GM21367 (cell line): ENCODE results near the gene MAML1.
A peak's percentile ranks its signal among the peaks of the same experiment; 100 is the strongest.
"Not testable (repeated sequence)": the region's sequence is repeated elsewhere in the genome, so short reads cannot be mapped to it uniquely, and the experiment has no call there.

ENCODE experiments used
- ATAC-seq: cut with Tn5 transposase; IDR thresholded peaks from one replicate; pipeline ENCODE4 v1.9.1; 2021; ENCODE audit not compliant: unreplicated experiment

Gene MAML1

GRCh38 chr5:179732918-179733771, 523 bp downstream of the MAML1 start:
- peak; percentile 13 for ATAC-seq

GRCh38 chr5:179733772-179734126, 1.1 kb downstream of the MAML1 start:
- ATAC-seq = no peak

DNA sequence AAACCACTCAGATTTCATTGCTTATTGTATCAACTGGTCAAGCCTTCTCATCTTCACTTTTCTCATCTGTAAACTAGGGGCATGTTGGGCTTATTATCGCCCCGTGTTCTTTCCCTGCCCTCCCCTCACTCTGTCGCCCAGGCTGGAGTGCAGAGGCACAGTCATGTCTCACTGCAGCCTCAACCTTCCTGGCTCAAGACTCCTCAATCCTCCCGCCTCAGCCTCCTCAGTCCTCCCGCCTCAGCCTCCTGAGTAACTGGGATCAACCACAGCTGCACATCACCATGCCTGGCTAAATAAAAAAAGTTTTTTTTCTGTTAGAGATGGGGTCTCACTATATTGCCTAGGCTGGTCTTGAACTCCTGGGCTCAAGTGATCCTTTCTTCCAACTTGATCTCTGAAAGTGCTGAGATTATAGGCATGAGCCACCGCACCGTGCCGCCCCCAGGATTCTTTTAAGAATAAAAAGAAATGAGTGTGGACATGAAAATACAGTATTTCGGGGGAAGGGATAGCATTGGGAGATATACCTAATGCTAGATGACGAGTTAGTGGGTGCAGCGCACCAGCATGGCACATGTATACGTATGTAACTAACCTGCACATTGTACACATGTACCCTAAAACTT, 2.0 kb downstream of the MAML1 start:
- no peak for ATAC-seq

DNA sequence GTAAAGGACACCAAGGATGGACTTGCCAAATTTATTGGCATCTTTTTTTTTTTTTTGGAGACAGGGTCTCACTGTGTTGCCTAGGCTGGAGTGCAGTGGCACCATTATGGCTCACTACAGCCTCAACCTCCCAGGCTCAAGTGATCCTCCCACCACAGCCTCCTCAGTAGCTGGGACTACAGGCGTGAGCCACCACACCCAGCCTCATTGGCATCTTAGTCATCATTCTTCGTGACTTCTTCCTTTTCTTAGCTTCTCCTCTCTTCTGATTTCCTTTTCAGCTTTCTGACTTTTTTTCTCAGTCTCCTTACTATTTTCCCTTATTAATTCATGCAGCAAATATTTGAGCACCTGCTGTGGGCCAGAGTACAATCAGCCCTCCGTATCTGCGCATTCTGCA, 6.1 kb downstream of the MAML1 start:
- no peak for ATAC-seq

GRCh38 chr5:179744106-179744505, 11.5 kb downstream of the MAML1 start:
- not testable (repeated sequence) for ATAC-seq

DNA sequence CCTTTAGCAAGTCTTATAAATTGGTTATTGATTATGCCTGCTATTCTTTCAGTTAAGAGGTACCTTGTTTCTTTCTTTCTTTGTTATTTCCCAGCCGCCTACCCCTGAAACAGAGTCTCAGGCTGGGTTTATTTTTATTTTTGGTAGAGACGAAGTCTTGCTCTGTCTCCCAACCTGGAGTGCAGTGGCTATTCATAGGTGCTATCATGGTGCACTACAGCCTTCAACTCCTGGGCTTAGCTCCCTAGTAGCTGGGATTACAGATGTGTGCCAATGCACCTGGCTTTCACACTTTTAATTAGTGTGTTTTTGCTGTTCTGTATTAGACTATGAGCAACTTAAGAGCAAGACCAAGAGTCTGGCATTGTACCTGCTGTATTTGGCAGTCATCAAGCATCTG, 14.2 kb downstream of the MAML1 start:
- ATAC-seq = no peak

DNA sequence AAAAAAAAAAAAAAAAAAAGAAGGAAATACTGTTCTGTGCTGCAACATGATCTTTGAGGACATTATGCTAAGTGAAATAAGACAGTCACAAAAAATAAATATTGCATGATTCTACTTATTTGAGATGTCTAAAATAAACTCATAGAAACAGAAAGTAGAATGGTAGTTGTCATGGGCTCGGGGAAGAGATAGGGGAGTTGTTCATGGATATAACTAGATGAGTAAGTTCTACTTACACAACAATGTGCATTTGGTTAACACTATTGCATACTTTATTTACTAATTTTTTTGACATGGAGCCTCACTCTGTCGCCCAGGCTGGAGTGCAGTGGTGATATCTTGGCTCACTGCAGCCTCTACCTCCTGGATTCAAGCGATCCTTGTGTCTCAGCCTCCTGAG, 15.2 kb downstream of the MAML1 start:
- no peak for ATAC-seq

- ATAC-seq = no peak
These were observed 17.4 kb downstream of the MAML1 start for GRCh38 chr5:179749857-179750508.

DNA sequence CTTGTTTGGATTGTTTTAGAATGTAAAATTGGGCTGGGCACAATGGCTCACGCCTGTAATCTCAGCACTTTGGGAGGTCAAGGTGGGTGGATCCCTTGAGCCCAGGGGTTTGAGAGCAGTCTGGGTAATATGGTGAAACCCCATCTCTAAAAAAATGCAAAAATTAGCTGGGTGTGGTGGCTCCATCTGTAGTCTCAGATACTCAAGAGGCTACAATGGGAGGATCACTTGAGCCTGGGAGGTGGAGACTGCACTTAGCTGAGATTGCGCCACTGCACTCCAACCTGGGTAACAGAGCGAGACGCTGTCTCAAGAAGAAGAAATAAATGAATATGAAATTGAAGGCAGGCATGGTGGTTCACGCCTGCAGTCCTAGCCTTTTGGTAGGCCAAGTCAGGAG, 21.3 kb downstream of the MAML1 start:
- no peak for ATAC-seq

DNA sequence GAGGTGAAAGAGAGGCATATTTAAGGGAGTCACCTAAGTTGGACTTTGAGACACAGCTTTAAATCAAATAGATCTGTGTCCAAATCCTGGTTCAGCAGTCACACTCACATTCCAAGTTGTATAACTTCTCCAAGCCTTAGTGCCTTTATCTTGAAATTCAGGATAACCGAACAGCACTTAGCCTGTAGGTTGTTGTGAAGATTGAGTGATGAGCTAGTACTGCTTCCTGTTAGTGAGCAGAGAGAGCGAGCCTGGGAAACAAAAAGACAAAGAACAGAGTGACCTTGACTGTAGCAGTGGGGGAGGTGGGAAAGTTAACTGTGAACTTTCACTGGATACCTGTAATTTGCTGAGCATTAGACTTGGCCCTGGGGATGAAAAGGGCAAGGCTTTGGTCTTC, 22.4 kb downstream of the MAML1 start:
- no peak for ATAC-seq

DNA sequence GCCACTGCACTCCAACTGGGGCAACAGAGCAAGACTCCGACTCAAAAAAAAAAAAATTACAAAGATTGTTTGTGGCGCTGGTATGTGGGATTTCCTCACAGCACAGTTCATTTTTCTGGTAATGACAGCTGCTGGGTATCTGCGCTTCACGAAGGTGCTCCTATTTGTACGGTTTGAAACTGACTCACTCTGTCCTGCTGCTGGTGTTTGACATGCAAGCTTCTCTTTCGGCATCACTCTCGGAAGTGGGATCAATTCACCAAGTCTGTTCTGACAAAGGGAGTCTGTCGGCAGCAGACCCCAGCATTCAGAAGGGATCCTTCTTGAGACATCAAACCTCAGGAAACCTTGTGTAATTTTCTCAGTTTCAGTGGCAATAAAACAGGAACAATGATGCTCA, 26.3 kb downstream of the MAML1 start:
- ATAC-seq = no peak

GRCh38 chr5:179759581-179760551, 27.2 kb downstream of the MAML1 start:
- no peak for ATAC-seq

DNA sequence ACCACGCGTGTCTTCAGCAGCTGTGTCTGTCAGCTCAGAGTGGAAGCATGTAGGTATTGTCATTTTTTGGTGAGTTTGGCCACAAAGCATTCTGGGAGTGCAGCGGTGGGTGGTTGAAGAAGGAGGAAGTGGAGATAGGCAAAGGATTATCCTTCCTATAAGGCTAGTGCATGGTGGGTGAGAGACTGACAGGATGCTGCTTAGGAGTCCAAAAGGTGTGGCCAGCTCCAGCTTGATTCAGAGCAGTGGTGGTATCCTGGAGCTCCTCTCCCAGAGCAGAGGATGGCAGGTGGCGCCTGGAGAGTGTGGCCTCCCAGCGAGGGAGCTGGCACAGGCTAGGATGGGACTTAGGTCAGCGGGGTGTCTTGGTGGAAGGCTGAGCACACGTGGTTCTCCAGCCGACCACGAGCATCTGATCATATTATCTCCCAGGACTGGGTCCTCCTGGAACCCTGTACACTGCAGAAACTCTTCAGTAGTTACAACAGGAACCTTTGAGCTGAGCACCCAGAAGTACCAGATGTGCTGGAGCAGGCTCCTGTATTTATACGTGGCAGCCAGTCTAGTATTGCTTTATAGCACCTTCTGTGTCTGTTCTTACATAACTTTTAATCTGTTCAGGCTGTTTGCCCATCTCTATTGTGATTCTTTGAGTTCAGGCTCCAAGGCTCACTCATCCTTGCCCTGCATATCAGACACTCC, 29.6 kb downstream of the MAML1 start:
- no peak for ATAC-seq

DNA sequence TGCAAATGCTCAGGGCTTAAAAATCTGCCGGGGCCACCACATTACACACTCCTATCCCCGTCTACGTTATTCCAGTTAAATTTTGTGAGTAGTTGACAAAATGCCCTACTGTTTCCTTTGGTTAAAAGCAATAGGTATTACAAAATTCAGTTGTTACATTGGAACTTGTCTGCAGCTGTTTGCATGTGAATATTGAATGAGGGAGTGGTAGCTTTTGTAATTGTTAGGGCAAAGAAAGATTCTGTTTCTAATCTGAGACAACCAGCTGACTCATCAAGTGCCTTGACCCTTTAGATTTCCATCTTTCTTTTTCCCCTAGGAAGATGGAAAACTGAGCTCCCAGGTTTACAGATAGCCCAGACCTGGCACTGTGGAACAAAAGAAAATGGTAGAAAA, 30.2 kb downstream of the MAML1 start:
- no peak for ATAC-seq

GRCh38 chr5:179763215-179763945, 30.8 kb downstream of the MAML1 start:
- no peak for ATAC-seq

GRCh38 chr5:179764056-179764455, 31.4 kb downstream of the MAML1 start:
- ATAC-seq = no peak

DNA sequence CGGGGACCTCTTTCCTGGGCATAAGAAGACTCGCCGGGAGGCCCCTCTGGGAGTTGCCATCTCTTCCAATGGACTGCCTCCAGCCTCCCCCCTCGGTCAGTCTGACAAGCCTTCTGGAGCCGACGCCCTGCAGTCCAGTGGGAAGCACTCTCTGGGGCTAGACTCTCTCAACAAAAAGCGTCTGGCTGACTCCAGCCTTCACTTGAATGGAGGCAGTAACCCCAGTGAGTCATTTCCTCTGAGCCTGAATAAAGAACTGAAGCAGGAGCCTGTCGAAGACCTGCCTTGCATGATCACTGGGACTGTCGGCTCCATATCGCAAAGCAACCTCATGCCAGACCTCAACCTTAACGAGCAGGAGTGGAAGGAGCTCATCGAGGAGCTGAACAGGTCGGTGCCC, 32.8 kb downstream of the MAML1 start:
- no peak for ATAC-seq

GRCh38 chr5:179766021-179766725, 33.6 kb downstream of the MAML1 start:
- no peak for ATAC-seq
